HK-2 (cell line): ENCODE results near the gene ZNF827.

Experiments used
- DNase-seq: peaks from one replicate; pipeline ENCODE4 v3.0.0-alpha.2; 2018; ENCODE audit not compliant: unreplicated experiment

The ZNF827 gene

GRCh38 chr4:145938618-145939440 lies at the start of gene ZNF827:
Gene ZNF827, minus strand, starts transcription at chr4:145938823. Its CDS starts 416 bp downstream, at chr4:145938407.
- DNase-seq: peak; percentile 64

- no peak for DNase-seq
These were observed 45.9 kb upstream of the ZNF827 start for GRCh38 chr4:145984563-145984962.

GRCh38 chr4:145982791-145983190 lies 44.2 kb upstream of the ZNF827 start:
- no peak for DNase-seq

- DNase-seq: no peak
These were observed 40.5 kb upstream of the ZNF827 start for GRCh38 chr4:145979160-145979559.

- DNase-seq: no peak
These were observed 38.1 kb upstream of the ZNF827 start for GRCh38 chr4:145976680-145977079.

- no peak for DNase-seq
These were observed 21.4 kb upstream of the ZNF827 start for GRCh38 chr4:145960012-145960411.

- DNase-seq: no peak
These were observed 18.7 kb upstream of the ZNF827 start for GRCh38 chr4:145957302-145957701.

GRCh38 chr4:145956288-145956890 lies 17.8 kb upstream of the ZNF827 start:
- peak; percentile 10 for DNase-seq

- DNase-seq: peak; percentile 13
These were observed 16.3 kb upstream of the ZNF827 start for GRCh38 chr4:145954924-145955339.

GRCh38 chr4:145951931-145952330 lies 13.3 kb upstream of the ZNF827 start:
- DNase-seq: no peak

GRCh38 chr4:145945431-145946155 lies 7.0 kb upstream of the ZNF827 start:
- no peak for DNase-seq

- no peak for DNase-seq
These were observed 6.3 kb upstream of the ZNF827 start for GRCh38 chr4:145944886-145945285.

GRCh38 chr4:145939856-145940255 lies 1.2 kb upstream of the ZNF827 start:
- no peak for DNase-seq

- no peak for DNase-seq
These were observed 773 bp upstream of the ZNF827 start for GRCh38 chr4:145939441-145939750.

- DNase-seq: peak; percentile 37
These were observed 532 bp downstream of the ZNF827 start for GRCh38 chr4:145937971-145938611.

GRCh38 chr4:145936997-145937901 lies 1.4 kb downstream of the ZNF827 start:
- DNase-seq: peak; percentile 67

GRCh38 chr4:145936142-145936996 lies 2.3 kb downstream of the ZNF827 start:
- DNase-seq: peak; percentile 71

- DNase-seq: no peak
These were observed 3.1 kb downstream of the ZNF827 start for GRCh38 chr4:145935253-145936141.

GRCh38 chr4:145934434-145935047 lies 4.1 kb downstream of the ZNF827 start:
- no peak for DNase-seq
